WERI-Rb-1 (cell line): ENCODE data around the gene ADA.

ENCODE experiments used
- DNase-seq: peaks from one replicate; pipeline ENCODE4 v3.0.0-alpha.2; 2020
- H3K27ac ChIP-seq: fragments of 250-450 bp; sonication (Bioruptor Pico); 2 replicates; pipeline ENCODE4 v1.5.1; 2020; ENCODE audit warnings: mild to moderate bottlenecking, moderate library complexity
- H3K27me3 ChIP-seq: fragments of 250-450 bp; sonication (Bioruptor Pico); 2 replicates; pipeline ENCODE4 v1.5.1; 2021; ENCODE audit warnings: mild to moderate bottlenecking, low read depth, moderate library complexity; ENCODE audit not compliant: insufficient read depth, severe bottlenecking
- H3K36me3 ChIP-seq: fragments of 250-450 bp; sonication (Bioruptor Pico); 2 replicates; pipeline ENCODE4 v1.5.1; 2020; ENCODE audit warnings: mild to moderate bottlenecking, moderate library complexity
- H3K4me3 ChIP-seq: 2 replicates; pipeline ENCODE4 v1.5.1; 2011; ENCODE audit warnings: low read depth, mild to moderate bottlenecking, control low read depth, low read length
- H3K9me3 ChIP-seq: fragments of 250-450 bp; sonication (Bioruptor Pico); 2 replicates; pipeline ENCODE4 v1.5.1; 2021; ENCODE audit warnings: mild to moderate bottlenecking, moderate library complexity; ENCODE audit not compliant: severe bottlenecking
- TF ChIP-seq, protein P1 (sequence below): IDR thresholded peaks from 2 replicates; pipeline ENCODE4 v1.5.1; 2011; ENCODE audit warnings: low read depth, mild to moderate bottlenecking, control low read depth, inconsistent platforms, low read length

The ADA gene

GRCh38 chr20:44586289-44586911 lies 65.1 kb downstream of the ADA start:
- no peaks in the 10 kb centered on the region for H3K36me3 ChIP-seq
- no peak for DNase-seq
- H3K27ac ChIP-seq: no peak overlapping the region
- no peaks in the 10 kb centered on the region for H3K9me3 ChIP-seq
- H3K27me3 ChIP-seq: no peaks in the 10 kb centered on the region
- no peak overlapping the region for H3K4me3 ChIP-seq
- TF ChIP-seq, protein P1, sequence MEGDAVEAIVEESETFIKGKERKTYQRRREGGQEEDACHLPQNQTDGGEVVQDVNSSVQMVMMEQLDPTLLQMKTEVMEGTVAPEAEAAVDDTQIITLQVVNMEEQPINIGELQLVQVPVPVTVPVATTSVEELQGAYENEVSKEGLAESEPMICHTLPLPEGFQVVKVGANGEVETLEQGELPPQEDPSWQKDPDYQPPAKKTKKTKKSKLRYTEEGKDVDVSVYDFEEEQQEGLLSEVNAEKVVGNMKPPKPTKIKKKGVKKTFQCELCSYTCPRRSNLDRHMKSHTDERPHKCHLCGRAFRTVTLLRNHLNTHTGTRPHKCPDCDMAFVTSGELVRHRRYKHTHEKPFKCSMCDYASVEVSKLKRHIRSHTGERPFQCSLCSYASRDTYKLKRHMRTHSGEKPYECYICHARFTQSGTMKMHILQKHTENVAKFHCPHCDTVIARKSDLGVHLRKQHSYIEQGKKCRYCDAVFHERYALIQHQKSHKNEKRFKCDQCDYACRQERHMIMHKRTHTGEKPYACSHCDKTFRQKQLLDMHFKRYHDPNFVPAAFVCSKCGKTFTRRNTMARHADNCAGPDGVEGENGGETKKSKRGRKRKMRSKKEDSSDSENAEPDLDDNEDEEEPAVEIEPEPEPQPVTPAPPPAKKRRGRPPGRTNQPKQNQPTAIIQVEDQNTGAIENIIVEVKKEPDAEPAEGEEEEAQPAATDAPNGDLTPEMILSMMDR: no peak

- H3K9me3 ChIP-seq: no peaks in the 10 kb centered on the region
- no peaks in the 10 kb centered on the region for H3K36me3 ChIP-seq
- TF ChIP-seq, protein P1: no peak
- no peaks in the 10 kb centered on the region for H3K27me3 ChIP-seq
- no peak overlapping the region for H3K27ac ChIP-seq
- no peak for DNase-seq
- no peak overlapping the region for H3K4me3 ChIP-seq
Measured at GRCh38 chr20:44585057-44585963, 66.2 kb downstream of the ADA start.

- TF ChIP-seq, protein P1: no peak
- DNase-seq: no peak
Measured at GRCh38 chr20:44584162-44584561, 67.3 kb downstream of the ADA start.

GRCh38 chr20:44583157-44583556 lies 68.3 kb downstream of the ADA start:
- H3K27me3 ChIP-seq: no peaks in the 10 kb centered on the region
- H3K9me3 ChIP-seq: no peaks in the 10 kb centered on the region
- no peaks in the 10 kb centered on the region for H3K36me3 ChIP-seq
- no peak overlapping the region for H3K27ac ChIP-seq
- H3K4me3 ChIP-seq: no peak overlapping the region
- TF ChIP-seq, protein P1: no peak
- no peak for DNase-seq

More at GRCh38 chr20:44584162-44584561, 67.3 kb downstream of the ADA start:
- Histone ChIP-seq H3K27me3 (no peaks in the 10 kb centered on the region), H3K4me3 (no peak overlapping the region), H3K27ac (no peak overlapping the region), H3K36me3 (no peaks in the 10 kb centered on the region), H3K9me3 (no peaks in the 10 kb centered on the region)

DNA sequence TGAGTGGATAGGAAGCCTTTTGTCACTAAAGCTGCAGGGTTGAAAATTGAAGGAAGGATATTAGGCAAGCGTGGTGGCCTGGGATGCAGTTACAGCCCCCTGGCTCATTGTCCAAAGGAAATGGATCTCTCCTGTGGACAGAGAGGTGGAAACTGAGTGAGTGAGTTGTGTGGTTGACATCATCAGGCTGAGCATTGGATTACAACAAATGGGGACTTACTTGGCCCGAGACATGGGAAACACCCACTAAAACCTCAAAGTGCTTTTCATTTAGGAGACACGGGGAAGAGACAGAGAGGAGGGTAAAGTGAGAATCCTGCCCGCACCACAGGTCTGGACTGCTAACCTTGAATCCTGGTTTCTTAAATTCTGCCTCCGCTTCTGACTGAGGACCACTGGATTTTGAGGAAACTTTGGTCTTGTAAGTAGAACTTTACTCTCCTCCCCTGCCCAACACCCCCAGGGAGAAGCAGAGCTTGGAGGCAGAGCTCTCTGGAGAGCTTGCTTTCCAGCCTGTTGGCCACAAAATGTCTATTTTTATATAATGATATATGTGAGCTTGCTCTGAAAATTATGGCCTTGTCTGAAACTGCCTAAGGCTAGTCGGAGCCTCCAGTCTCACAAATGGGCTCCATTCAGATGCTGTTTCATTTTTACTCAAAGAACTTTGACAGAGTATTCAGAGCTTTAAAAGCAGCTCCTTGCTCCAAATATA lies 69.0 kb downstream of the ADA start, which contains the start of gene PKIG:
PKIG (plus strand) TSS at position 269 of the 715 bp plus-strand sequence. CDS start 31,978 bp downstream, outside the sequence.
- H3K27ac ChIP-seq: no peak within 1 kb of the TSS
- H3K9me3 ChIP-seq: no peaks in the 10 kb centered on the region
- TF ChIP-seq, protein P1: no peak
- no peak for DNase-seq
- no peak within 1 kb of the TSS for H3K4me3 ChIP-seq
- H3K36me3 ChIP-seq: no peaks in the 10 kb centered on the region
- H3K27me3 ChIP-seq: no peaks in the 10 kb centered on the region
